Measurements from ENCODE around the gene ZNF777.
"Not testable (repeated sequence)": the region's sequence is repeated elsewhere in the genome, so short reads cannot be mapped to it uniquely, and the experiment has no call there.

Gene ZNF777

DNA sequence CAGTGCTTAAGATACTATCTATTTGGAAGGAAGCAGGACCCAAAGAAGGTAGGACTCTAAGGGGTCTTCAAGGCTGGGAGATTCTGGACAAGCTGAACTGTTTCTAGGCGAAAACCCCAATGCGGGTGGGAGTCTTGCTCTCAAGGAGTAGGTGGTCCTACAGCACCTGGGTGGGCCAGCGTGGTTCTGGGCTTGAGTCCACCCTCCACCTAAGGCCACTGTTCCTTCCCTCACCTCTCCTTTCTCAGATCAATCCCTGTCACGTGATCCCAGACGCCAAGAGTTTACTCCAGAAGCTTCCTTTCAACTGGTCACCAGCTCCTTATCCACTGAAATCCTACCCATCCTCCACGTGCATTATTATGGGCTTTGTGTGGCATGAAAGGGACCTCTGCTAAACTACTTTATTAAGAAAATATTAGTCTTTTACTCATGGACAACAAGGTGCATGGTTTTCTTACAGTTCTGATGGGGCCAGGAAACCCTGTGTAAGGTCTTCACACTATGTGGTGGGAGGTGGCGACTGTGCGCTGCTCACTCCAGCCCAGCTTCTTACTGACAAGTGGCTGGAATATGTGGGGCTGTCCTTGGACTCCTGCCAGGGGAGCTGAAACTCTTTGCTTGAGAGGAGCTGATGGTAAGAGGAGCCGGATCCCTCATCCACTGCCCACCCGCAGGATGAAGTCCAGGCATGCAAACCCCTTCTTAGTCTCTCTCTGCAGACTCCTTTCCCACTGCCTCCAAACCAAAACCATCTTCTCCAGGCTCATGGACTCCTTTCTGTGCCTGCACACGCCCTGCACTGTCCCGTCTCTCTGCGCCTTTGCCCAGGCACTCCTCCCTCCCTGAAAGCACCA lies 35.2 kb upstream of the ZNF777 start:
- Histone ChIP-seq H3K27me3 (replicated peaks) (no peaks in the 10 kb centered on the region), H3K4me3 (ENCODE audit: low read depth, low read length) (peak overlapping the region; percentile 76), H3K36me3 (replicated peaks) (peaks cover 31% of the 10 kb centered on the region), H3K27ac (no peak overlapping the region)
- TF ChIP-seq, protein P1, sequence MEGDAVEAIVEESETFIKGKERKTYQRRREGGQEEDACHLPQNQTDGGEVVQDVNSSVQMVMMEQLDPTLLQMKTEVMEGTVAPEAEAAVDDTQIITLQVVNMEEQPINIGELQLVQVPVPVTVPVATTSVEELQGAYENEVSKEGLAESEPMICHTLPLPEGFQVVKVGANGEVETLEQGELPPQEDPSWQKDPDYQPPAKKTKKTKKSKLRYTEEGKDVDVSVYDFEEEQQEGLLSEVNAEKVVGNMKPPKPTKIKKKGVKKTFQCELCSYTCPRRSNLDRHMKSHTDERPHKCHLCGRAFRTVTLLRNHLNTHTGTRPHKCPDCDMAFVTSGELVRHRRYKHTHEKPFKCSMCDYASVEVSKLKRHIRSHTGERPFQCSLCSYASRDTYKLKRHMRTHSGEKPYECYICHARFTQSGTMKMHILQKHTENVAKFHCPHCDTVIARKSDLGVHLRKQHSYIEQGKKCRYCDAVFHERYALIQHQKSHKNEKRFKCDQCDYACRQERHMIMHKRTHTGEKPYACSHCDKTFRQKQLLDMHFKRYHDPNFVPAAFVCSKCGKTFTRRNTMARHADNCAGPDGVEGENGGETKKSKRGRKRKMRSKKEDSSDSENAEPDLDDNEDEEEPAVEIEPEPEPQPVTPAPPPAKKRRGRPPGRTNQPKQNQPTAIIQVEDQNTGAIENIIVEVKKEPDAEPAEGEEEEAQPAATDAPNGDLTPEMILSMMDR (IDR thresholded peaks at IDR 0.05; ENCODE audit: low read depth, low read length, missing control alignments), result no peak
- in situ Hi-C loops (cut with HindIII; ENCODE audit: low pct_ligation_motif_present, low sequenced_read_pairs), result no loop called here
- DNase-seq, result peak; percentile 89

DNA sequence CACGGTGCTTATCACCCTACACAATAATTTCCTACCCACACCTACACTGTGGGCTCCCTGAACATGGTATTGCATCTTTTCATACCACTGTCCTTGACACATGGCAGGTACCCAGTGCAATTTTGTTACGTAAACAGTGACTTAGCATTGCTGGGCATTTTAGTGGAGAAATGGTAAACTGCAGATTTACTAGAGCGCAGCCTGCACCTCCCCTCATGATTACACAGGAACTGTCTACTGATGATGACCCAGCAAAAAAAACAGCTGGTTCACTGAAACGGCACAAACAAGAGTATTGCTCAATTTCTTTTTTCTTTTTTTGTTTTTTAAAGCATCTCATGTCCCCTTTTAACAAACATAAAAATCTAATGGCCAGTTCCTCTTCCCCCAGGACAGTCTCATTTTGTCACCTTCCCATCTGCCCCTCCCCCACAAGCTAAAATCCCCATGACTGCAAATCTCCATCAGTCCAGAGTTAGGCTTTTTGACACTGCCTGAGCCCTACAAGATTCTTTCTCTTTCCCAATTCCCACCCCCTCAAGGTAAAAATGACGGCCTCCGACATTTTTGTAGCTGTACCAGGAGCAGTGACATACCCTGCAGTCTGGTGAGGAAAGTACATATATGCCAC lies 34.0 kb upstream of the ZNF777 start:
- no peak overlapping the region for H3K4me3 ChIP-seq (ENCODE audit: low read depth, low read length)
- H3K36me3 ChIP-seq (replicated peaks), result peaks cover 43% of the 10 kb centered on the region
- DNase-seq, result no peak
- H3K27ac ChIP-seq, result no peak overlapping the region
- TF ChIP-seq, protein P1 (IDR thresholded peaks at IDR 0.05; ENCODE audit: low read depth, low read length, missing control alignments), result no peak
- in situ Hi-C loops (cut with HindIII; ENCODE audit: low pct_ligation_motif_present, low sequenced_read_pairs), result no loop called here
- no peaks in the 10 kb centered on the region for H3K27me3 ChIP-seq (replicated peaks)

DNA sequence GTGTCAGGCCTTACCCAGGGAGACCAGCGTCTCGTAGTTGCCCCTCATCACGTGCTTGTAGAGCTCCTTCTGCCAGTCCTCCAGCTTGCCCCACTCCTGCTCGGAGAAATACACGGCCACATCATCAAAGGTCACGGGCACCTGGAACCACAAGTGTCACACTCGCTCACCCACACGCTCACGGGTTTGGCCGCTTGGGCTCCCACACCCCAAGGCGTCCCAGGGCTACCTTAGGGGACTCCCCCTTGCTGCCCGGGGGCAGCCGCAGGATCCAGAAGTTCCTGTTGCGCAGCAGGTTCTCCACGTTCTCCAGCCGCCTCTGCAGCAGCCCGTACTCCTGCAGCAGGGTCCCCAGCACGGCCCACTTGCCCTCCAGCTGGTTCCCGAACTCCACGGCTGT lies 33.1 kb upstream of the ZNF777 start:
- H3K27ac ChIP-seq; H3K4me3 ChIP-seq (ENCODE audit: low read depth, low read length); DNase-seq; H3K27me3 ChIP-seq (replicated peaks); in situ Hi-C loops (cut with HindIII; ENCODE audit: low pct_ligation_motif_present, low sequenced_read_pairs): not testable (repeated sequence)
- peaks cover 51% of the 10 kb centered on the region for H3K36me3 ChIP-seq (replicated peaks)

DNA sequence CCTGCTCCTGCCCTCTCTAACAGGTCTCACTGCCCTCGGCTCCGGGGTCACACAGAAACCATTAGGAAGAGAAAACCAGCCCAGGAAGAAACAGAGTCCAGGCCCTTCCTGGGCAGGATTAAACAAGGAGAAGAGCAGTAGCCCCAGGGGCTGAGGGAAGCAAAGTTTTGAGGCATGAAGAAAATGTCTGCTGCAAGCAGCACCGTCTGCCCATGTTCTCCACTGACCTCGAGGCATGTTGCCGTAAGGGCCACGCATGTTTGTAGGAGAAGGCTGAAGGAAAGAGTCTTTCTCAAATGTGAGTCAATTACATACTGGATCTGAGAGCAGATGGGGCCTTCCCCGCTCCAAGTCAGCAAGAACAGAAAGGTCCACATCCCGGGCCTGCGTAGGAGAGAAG lies 32.5 kb upstream of the ZNF777 start:
- H3K36me3 ChIP-seq (replicated peaks), result peaks cover 55% of the 10 kb centered on the region
- H3K27me3 ChIP-seq (replicated peaks), result no peaks in the 10 kb centered on the region
- no peak overlapping the region for H3K27ac ChIP-seq
- TF ChIP-seq, protein P1 (IDR thresholded peaks at IDR 0.05; ENCODE audit: low read depth, low read length, missing control alignments), result no peak
- in situ Hi-C loops (cut with HindIII; ENCODE audit: low pct_ligation_motif_present, low sequenced_read_pairs), result no loop called here
- no peak for DNase-seq
- H3K4me3 ChIP-seq (ENCODE audit: low read depth, low read length), result no peak overlapping the region

DNA sequence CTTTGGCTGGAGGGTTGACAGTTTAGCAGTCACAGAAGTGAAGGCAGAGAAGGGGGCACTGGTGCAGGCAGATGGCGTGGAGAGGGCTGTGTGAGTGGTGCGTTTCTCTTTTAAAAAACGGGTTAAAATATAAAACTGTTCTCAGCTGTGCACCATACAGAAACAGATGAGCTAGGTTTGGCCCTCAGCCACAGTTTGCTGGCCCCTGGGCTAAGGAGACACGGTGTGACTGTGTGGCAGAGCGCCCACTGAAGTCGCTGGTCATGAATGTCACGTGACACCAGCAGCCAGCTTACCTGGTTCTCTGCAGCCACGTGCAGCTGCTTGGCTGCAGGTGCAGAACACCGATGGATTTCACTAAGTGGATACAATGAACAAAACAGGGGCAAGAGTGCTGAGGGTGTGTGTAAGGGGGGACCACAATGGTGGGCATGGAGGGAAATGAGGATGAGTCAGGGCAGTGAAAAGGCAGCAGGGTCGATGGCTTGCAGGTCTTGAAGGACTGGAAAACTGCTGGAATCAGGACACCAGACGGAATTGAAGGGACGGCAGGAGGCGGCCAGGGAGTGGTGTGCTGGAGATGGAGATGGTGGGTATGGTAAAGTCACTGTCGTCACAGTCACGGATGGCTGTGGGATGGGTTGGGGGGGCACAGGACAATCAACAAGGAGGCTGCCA lies 29.4 kb upstream of the ZNF777 start:
- in situ Hi-C loops (cut with HindIII; ENCODE audit: low pct_ligation_motif_present, low sequenced_read_pairs), result no loop called here
- no peaks in the 10 kb centered on the region for H3K27me3 ChIP-seq (replicated peaks)
- DNase-seq, result no peak
- TF ChIP-seq, protein P1 (IDR thresholded peaks at IDR 0.05; ENCODE audit: low read depth, low read length, missing control alignments), result no peak
- no peak overlapping the region for H3K27ac ChIP-seq
- H3K36me3 ChIP-seq (replicated peaks), result peaks cover 72% of the 10 kb centered on the region
- no peak overlapping the region for H3K4me3 ChIP-seq (ENCODE audit: low read depth, low read length)

DNA sequence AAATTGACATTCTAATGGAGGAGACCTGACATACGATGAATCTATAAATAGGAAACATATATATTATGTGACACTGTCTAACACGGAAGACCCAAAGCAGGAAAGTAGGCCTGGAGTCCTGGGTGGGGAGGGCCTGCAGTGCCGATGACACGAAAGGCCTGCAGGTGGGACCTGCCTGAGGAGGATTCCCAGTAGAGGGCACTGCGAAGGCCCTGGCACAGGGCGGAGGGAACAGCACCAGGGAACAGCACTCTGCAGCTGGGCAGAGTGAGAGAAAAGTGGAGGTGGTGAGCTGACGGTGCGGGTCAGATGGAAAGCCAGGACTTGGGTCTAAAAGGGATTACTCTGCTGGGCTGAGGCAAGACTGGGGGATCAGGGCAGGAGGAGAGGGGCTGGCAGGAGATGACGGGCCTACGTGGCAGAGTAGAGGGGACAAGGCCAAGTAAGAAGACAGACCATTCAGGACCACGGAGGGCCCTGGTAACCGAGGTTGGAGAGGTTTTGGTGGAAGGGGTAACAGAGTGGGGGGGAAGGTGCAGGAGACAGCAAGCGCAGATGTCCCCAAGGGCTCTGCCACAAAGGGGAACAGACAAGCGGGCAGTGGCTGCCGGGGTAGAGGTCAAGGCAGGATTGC lies 28.6 kb upstream of the ZNF777 start:
- Histone ChIP-seq H3K27me3 (replicated peaks) (no peaks in the 10 kb centered on the region), H3K27ac (no peak overlapping the region), H3K4me3 (ENCODE audit: low read depth, low read length) (no peak overlapping the region), H3K36me3 (replicated peaks) (peaks cover 73% of the 10 kb centered on the region)
- TF ChIP-seq, protein P1 (IDR thresholded peaks at IDR 0.05; ENCODE audit: low read depth, low read length, missing control alignments), result peak; percentile 13
- DNase-seq, result no peak
- in situ Hi-C loops (cut with HindIII; ENCODE audit: low pct_ligation_motif_present, low sequenced_read_pairs), result no loop called here

Data from brain microvascular endothelial cell (primary cell).